NCI-H69 (cell line): ENCODE data around the gene ADGRL3.

Experiments used
- DNase-seq: peaks from one replicate; lab custom pipeline; 2025; lab: John Stamatoyannopoulos, UW

Gene ADGRL3

DNA sequence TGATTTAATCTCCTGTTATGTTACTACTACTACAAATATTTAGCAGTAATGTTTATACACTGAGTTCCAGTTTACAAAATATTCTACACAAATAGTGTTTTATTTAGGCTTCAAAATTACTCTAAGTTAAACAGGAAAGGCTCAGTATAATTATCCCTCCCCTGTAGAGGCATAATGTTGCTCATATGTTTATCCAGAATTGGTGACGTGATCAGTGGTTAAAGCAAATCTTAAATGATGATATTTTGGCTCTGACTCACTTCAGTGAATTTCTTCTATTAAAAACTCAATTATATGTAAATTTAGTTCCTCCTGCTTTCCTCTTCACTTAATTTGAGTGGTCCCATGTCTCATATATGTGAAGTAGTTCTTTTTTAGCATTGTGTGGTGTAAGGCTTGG, 438.5 kb downstream of the ADGRL3 start:
- peak; percentile 49 for DNase-seq

DNA sequence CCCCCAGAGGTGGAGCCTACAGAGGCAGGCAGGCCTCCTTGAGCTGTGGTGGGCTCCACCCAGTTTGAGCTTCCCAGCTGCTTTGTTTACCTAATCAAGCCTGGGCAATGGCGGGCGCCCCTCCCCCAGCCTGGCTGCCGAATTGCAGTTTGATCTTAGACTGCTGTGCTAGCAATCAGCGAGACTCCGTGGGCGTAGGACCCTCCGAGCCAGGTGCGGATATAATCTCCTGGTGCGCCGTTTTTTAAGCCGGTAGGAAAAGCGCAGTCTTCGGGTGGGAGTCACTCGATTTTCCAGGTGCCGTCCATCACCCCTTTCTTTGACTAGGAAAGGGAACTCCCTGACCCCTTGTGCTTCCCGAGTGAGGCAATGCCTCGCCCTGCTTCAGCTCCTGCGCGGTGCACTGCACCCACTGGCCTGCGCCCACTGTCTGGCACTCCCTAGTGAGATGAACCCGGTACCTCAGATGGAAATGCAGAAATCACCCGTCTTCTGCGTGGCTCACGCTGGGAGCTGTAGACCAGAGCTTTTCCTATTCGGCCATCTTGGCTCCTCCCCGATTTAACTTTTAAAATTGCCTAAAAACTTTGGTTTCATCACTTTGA, 446.7 kb downstream of the ADGRL3 start:
- peak; percentile 62 for DNase-seq

DNA sequence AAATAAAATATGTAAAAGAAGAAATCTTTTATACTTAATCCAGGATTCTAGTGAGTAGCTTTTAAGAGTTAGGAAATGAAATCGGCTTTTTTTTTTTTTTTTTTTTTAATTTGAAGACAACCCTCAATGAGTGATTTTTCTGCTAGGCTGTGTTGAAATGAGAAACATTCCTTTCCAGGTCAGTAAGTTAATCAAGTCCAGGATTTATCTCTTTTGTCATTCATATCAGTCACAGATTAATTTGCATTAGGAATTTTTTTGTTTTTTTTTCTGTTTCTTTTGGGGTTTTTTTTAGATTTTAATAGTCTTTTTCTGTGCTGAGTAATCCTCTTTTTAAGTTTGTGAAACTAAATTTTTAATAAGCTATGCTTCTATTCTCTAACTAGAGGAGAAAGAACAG, 448.1 kb downstream of the ADGRL3 start:
- no peak for DNase-seq

DNA sequence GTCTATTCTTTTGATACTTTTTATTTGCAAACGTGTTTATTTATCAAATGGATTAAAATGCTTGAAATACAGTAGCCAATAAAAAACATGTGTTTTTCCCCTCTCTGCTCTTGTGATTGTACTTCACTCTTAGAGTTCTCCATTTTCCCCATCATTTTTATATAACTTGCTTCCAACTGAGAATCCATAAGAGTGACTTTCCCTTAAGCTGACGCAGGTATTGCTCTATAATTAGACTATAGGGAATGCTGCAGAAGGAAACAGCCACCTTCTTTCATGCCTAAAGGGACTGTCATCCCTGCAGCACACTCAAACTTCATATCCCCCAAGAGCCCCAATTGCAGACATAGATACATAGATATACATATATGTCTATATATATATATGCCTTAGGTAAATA, 456.9 kb downstream of the ADGRL3 start:
- DNase-seq = no peak

DNA sequence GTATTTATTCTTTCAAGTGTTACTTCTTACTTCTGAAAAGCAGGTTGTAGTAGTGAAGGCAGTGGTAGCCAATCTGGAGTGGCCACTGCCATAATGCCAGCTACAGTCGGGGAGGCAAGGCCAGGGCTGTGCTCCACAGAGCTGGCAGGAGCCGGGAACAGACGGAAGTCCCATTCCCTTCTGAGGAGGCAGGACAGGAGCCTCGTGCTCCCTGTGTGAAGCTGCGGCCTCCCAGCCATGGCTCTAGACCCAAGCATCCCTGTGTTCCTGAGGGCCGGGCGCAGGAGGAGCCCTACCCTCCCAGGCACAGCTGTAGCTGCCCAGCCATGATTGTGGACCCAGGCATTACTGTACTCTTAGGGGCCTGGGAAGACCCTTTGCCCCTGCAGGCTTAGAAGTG, 461.8 kb downstream of the ADGRL3 start:
- no peak for DNase-seq

DNA sequence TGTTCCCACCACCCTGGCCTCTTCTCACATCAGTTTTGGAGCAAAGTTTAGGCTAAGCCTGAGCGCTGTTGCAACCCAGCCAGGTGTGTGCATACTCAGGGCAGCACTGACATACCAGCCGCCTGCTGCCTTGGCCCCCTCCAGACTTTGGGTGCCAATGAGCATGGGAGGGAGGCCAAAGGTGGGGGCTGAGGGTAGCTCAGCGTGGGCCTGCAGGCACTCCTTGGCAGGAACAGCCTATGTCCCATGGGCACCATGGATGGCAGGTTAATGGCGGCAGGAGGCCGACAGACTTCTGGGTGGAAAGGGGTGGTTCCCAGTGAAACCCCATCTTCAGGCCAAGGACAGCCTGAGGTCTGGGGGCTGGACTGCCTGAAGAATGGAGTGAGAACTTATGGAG, 462.2 kb downstream of the ADGRL3 start:
- DNase-seq = no peak

DNA sequence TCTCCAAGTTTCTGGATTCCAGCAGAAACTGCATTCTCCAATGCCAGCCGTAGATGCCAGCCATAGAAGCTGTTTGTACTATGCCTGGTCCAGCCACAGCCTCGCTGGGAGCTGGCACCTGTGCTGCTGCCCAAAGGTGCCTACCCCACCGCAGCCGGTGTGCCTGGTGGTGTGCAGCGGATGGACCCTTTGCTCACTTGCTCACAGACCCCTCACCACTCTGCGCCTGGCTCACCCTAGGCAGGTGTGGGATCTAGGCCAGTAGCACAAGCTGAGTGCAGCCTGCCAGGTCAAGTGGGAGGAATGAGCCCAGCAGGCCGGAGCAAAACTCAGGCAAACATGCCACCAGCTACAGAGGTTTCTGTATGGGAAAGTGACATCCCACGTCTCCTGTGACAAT, 463.2 kb downstream of the ADGRL3 start:
- no peak for DNase-seq

DNA sequence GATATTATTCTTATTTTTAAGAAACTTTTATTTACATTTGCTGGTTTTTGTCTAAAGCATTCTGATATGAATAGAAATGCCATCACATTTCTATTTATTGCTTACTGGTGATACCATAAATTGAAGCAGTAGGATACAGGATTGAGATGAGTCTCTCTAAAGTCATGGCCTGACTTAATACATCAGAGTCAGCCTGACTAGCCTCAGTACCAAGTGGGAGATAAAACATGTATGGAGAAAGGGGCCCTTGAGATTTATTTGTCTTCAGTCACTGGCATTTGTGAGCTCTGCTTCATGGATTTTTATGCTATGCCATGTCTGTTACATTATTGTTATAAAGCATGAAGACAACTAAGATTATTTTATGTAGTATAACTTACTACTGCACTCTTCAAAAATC, 465.5 kb downstream of the ADGRL3 start:
- DNase-seq = no peak

DNA sequence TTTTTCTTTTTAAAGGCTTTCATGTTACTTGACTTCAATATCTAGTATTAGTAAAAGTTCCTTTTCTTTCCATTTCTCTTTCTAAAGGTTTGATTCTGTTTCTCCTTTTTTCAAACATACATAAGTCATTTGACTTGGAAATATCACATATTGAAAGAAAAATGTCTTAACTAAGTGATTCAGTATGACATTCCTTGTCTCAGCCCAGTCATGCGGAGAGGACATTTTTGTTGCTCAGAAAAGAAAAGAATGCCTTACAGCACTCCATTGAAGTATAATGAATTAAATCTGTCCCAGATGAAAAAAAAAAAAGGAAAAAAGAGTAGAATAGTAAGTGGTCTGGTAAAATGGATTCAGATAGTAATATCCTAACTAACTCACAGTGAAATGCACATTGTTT, 466.1 kb downstream of the ADGRL3 start:
- no peak for DNase-seq

DNA sequence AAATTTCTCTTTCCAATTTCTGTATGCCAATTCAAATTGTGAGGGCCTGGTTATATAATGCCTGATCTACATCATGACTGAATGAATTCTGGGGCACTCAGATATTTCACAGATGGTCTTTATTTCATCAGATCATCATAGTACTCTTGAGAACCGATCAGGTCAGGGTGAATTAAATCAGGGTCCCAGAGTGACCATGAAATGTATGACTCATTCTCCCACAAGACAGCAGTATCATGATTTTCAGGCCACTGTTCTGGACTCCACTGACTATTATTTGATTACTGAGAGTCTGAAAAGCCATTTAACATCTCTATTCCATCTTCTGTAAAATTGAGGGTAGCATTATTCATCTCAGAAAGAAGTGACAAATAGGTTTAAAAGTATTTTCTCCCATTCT, 471.5 kb downstream of the ADGRL3 start:
- no peak for DNase-seq

DNA sequence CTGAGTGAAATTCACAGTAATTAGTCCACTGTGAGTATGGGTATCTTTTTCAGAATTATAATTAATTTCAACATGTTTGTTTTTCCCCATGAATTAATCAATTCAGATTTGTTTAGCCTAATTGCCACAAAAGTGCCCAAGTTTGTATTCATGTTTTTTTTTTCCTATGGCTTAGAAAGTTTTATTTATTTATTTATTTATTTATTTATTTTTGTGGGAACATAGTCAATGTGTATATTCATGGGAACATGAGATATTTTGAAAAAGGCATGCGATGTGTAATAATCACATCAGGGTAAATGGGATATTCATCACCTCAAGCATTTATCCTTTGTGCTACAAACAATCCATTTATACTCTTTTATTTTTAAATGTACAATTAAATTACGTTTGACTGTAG, 475.3 kb downstream of the ADGRL3 start:
- DNase-seq = no peak

DNA sequence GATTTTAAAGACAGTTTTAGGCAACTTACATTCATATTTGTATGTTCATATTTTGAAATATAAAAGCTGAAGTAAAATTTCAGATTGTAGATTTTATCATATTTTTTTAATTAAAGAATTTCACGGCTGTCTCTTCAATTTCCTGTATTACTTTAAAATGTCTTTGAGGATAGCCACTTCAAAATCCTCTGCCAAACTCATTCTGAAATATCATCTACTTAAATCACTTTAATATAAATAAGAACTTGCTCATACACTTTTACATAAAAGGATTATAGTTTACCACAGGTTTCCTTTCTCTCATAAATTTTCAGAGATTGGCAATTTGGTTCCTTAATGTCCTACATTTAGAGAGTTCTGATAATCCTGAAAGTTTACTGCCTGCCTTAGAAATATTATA, 478.2 kb downstream of the ADGRL3 start:
- no peak for DNase-seq

DNA sequence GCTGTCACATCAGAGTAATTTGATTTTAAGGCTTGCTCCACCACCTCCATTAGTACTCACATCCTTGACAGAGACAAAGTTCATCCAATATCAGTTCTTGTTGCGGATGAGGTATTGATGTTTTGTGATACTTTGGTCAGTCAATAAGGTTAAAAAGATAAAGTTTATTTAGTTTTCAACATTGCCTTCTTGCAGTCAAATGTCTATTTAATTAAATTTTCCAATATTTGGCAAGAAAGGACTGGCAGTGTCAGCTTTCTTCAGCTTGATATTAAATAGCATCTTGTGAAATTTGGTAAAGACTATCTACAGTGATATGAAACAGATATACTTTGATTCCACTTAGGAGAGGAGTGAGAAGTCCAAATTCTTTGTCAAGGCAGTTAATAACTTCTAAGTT, 493.4 kb downstream of the ADGRL3 start:
- DNase-seq = no peak

DNA sequence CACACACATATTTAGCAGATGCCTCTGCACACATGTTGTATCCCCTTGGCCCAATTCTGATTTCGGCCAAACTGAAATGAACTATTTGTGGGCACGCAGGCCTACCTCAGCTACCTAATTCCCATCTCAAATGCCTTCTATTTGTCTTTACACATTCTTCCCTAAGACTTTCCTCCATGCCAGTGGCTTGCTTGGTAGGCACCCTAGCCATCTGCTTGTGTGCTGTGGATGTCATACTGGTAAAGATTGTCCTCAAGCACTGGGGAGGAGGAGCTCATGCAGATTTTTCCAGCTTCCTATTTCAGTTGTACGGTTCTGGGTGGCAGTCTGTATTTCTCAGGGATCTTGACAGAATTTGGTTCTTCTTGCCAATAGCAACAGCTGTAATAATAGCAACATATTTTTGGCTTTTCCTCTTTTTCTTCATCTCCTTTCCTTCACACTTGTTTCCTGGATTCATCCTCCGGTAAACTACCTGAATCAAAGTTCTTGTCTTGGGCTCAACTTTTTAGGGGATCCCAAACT, 514.3 kb downstream of the ADGRL3 start:
- no peak for DNase-seq

DNA sequence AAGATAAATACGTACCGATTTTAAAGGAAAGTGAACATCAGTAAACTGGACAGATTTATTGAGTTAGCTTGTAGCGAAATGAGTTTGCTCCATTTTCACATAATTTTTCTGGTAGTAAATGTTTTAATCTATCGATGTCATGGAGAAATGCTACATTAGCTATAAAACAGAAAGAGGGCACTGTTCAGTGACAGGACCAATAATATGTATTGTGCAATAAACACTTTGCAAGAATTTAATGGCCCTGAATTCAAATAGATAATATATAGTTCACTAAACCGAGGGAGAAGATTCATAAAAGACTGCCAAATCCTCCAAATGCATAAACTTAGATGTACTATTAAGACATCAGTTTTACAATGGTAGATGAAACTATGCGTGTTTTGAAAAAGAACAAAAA, 516.3 kb downstream of the ADGRL3 start:
- no peak for DNase-seq

DNA sequence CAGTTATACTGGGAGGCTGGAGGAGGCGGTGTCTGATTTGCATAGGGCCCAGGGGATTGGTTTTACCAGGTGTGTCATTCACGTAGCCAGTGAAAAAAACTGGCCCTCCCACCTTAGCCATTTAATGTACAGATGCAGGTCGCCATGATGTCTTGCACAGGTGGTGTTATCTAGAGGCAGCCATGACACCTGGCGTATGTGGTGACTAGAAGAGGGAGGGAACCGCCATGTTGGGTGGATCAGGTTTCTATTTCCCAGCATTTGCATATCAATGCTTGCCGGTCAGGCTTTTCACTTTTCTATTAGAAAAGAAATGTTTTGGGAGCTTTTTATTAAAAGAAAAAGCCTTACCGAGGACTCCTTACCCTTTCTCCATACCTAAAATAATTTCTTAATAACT, 523.4 kb downstream of the ADGRL3 start:
- DNase-seq = no peak

DNA sequence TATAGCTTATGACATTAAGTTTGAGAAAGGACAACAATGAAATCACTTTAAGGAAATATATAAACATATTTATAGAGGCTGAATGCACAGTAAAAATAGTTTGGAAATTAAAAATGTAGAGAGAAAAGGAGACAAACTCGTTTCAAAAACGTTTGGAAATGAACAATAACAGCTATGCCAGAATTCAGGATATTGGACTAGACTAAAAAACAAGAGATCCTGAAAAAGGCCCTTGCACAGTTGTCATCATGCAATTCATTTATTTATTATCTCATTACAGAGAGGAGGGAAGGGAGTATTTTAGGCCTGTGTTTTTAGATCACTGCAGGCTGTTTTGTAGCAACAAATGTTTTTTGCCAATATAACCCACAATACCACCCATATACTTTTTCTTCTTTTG, 527.2 kb downstream of the ADGRL3 start:
- no peak for DNase-seq

DNA sequence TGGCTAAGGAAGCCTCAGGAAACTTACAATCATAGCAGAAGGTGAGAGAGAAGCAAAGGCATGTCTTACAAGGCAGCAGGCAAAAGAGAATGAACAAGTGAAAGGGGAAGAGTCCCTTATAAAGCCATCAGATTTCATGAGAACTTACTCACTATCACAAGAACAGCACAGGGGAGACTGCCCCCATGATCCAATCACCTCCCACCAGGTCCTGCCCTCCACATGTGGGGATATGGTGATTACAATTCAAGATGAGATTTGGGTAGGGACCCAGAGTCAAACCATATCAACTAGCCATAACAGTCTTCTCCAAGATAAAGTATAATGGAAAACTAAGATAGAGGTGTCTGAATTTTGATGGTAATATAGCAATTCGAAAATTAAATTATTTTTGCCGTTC, 534.3 kb downstream of the ADGRL3 start:
- no peak for DNase-seq

DNA sequence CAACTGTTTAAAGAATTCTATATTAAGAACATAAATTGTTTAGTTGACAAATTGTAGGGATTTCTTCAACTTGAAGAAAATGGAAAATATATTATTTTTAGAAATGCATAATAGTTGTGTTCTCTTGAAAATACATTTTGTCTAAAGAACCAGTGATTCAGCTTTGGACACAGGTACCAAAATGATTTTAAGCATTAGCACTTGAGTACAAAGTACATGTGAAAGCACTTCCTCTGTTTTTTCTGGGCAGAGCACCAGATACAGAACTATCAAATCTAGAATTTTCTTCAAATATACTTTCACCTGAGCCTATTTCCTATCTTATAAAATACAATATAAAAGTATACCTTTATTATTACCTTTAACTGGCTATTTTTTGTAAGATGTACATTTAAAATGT, 539.8 kb downstream of the ADGRL3 start:
- no peak for DNase-seq

DNA sequence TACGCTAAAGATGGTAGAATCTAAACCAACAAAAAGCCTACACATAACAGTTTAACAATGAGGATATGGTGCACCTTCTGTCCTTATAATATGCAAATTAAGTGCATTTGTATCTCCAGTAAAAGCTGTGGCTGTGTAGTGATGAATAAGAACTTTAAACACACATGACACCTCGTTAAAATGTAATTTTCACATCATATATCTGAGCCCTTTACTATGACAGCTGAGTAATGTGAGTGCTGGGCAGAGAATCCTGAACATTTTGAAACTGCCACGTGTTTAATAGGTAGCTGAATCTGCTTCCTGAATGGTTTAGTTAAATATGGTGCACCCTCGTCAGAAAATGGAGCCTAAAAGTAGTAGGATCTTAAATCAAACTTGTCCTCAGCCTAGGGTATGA, 540.8 kb downstream of the ADGRL3 start:
- DNase-seq = peak; percentile 58

DNA sequence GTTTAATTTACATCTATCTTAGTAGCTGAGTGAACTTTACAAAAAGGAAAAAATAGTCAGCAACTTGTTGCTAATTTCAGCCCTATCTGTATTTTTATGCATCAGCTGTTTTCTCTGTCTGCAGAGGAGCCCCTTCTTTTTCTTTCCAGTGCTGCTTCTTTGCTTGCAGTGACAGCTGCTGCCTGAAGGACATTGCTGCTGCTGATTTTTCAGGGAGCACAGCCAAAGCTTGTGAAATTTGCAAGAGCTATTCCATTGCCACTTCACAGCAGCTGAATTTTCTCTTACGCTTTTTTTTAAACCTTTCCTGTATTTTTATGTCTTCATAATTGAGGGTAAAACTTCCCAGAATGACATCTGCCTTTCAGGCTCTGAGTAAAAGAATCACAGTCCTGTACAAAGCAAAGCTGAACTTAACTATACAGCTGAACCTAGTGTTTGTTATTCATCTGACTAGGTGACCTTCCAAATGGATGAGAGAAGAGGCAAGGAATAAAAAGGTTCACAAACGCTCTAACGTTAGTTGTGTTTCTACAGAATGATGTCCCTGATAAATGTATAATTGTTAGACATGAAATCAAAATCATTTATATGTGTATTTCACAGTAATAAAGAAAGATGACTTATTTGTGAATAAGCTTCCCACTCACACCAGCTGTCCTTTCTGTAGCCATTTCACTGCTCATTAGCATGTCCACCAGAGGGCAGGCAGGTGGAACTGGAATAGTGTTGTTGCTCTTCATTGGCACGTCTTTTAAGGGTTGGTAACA, 541.4 kb downstream of the ADGRL3 start:
- DNase-seq = peak; percentile 62

DNA sequence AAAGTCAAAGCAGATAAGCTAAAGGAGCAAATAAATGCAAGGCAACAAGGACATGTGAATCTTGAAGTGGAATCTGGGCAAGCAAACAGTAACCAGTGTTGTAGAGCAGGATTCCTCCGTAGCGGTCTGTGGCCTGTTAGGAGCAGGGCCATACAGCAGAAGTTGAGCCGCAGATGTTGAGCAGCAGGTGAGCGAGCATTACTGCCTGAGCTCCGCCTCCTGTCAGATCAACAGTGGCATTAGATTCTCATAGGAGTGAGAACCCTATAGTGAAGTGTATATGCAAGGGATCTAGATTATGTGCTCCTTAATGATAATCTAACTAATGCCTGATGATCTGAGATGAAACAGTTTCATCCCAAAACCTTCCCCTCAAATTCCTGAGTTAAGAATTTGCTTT, 550.7 kb downstream of the ADGRL3 start:
- peak; percentile 25 for DNase-seq

DNA sequence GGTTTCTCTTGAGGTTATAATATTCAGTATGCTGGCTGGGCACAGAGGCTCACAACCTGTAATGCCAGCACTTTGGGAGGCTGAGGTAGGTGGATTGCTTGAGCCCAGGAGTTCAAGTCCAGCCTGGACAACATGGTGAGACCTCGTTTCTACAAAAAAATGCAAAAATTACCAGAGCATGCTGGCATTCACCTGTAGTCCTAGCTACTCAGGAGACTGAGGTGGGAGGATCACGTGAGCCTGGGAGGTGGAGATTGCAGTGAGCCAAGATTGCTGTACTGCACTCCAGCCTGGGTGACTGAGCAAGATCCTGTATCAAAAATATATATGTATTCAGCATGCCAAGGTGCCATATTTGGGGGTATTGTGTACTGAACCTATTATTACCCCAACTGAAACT, 552.5 kb downstream of the ADGRL3 start:
- DNase-seq = no peak

DNA sequence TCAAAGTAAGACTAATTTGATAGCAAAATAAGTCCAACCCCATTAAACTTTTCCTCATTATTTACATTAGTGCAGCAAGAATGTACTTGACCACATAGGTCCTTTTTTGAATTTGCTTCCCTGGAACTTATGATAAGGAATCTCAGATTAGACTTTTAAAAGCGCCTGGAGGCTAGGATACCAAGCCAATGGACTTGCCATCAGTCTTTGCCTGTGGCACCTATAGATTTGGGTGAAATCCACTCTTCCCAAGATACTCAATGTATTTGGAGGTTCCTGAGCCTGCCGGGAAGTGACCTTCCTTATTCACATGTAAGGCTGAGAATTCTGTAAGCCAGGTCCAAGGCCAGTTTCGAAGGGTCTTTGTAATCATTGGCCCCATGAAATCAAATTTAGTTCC, 553.6 kb downstream of the ADGRL3 start:
- no peak for DNase-seq
